Renal cortical epithelial cell (primary cell): ENCODE measurements around the gene VAPA. TPM values are rescaled to one million over a fixed set of nuclear protein-coding genes. Genes with fewer than 3 reads are reported as not detected.

Source experiments
- DNase-seq: peaks from one replicate; pipeline ENCODE4 v3.0.0-alpha.2; 2011; ENCODE audit warnings: low read depth
- total RNA-seq: library from RNA; depleted of rRNA; stranded (reverse); fragments of >200 nt; gene quantifications from 2 replicates; pipeline ENCODE4 v1.2.3, GENCODE V29; 2014

Gene VAPA
- total RNA-seq, 1 donor from 2014 or later, result 403 TPM

DNA sequence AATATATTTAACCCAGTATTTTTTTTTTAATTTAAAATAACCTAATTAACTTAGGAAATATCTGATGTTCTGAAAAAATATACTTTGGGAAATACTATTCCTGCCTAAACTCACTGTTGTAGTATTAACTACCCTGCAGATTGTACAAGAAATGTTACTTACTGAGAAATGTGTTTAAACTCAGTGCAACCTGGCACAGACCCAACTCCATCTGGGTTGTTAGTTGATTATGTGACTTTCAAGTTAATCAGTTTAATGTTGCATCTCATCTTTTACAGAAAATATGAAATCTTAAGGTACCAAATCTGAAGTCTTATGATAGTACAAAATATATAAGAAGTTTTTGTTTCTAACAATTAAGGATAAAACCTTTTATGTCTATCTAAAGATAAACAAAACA is 27.3 kb downstream of the VAPA start:
- DNase-seq, result no peak

GRCh38 chr18:9941660-9942059 is 27.8 kb downstream of the VAPA start:
- DNase-seq, result no peak

DNA sequence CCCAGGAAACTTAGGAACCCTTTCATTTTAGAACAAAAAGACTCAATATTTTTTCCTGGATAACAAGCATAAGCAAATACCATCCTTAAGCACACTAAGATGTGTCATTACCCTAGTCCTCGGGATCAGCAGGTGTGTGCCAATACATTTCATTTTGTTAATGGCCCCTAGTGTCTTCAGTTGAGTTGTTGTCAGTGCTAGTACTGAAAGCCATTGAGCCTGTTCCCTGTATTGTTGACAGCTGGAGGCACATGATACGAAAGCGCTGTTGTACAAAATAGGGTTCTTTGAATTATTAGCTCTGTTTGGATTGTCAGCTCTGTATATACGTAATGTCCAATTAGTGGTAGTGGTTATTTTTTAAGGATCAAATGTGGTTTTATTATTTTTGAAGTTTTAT is 29.5 kb downstream of the VAPA start:
- DNase-seq, result no peak

- no peak for DNase-seq
These were observed 31.0 kb downstream of the VAPA start for GRCh38 chr18:9944805-9945204.

GRCh38 chr18:9946831-9947230 is 33.0 kb downstream of the VAPA start:
- no peak for DNase-seq

GRCh38 chr18:9947248-9947647 is 33.4 kb downstream of the VAPA start:
- DNase-seq, result no peak

GRCh38 chr18:9949315-9949714 is 35.5 kb downstream of the VAPA start:
- DNase-seq, result no peak

- DNase-seq, result no peak
These were observed 36.0 kb downstream of the VAPA start for GRCh38 chr18:9949861-9950260.

- DNase-seq, result peak; percentile 87
These were observed 36.6 kb downstream of the VAPA start for GRCh38 chr18:9950289-9951016.

- peak; percentile 63 for DNase-seq
These were observed 37.4 kb downstream of the VAPA start for GRCh38 chr18:9951022-9951859.

GRCh38 chr18:9952633-9953416 is 39.0 kb downstream of the VAPA start:
- peak; percentile 96 for DNase-seq

DNA sequence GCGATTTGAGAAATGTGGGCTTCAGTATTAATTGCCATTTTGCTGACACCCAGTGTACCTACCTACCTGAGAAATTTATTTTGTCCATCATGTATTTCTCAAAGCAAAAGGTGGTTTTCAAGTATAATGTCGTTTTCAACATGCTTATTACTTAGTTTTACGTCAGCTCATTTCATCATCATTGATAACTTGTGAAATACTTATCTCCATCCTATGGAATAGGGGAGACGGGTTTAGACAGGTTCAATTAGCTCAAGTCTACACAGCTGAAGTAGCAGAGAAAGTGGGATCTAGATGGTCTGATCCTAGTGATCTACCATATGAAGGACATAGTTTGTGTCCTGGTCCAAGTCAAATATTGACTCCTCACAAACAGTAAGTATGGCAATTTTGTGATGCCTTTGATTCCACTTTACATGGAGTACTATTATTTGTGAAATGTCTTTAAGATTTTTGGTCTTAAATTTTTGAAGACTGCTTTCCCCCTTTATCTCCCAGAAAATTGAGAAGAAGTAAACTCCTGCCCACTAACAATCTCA is 45.1 kb downstream of the VAPA start:
- DNase-seq, result no peak

GRCh38 chr18:9959564-9959963 is 45.7 kb downstream of the VAPA start:
- DNase-seq, result no peak

- no peak for DNase-seq
These were observed 46.6 kb downstream of the VAPA start for GRCh38 chr18:9960258-9960904.

DNA sequence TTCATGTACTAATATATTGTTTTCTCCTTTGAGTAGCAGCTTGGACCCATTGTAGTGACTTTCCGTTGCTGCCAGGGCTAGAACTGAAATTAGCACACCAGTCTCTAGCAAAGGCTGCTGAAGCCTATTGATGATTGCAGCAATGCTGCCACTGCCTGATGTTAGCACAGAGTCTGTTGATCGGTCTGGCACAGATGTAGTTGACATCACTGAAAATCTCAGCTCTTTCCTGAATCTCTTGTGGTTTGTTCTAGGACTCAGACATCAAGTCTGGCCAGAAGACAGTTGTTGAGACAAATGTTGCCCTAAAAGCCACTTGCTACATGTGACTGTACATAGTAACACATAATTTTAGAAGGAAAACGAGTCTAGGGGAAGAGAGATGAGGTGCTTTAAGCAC is 47.2 kb downstream of the VAPA start:
- DNase-seq, result no peak

DNA sequence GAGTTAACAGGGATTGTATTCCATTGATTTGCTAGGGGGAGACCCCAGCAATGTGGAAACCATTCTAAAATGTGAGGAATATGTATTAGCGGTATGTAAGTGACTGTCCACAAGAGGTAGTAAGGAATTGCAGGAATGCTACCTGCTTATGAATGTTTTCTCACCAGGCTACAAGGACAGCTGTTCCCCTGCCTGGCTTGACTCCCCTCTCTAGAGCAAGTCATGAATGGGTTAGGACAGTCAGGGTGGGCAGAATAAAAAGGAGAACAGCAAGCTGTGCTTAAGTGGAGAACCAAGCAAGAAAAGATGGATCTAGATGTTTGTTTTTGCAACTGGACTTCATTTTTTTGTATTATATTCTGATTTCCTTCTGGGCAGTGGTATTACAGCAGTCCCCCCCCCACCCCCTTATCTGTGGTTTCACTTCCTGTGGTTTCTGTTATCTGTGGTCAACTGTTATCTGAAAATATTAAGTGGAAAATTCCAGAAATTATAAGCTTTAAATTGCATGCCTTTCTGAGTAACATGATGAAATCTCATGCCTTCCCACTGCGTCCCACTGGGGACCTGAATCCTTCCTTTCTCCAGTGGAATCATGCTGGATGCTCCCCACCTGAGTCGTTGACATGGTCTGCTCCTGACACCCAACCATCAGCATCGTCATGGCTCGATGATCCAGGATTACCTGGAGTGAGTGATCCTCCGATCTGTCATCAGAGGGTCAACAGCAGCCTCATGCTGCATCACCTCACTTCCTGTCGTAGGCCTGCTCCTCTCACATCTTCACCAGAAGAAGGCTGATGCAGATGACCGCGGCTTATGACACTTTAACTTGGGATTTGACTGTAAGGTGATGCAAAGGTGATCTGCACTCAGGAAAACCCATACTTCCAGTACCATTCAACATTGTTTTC is 52.2 kb downstream of the VAPA start:
- no peak for DNase-seq

DNA sequence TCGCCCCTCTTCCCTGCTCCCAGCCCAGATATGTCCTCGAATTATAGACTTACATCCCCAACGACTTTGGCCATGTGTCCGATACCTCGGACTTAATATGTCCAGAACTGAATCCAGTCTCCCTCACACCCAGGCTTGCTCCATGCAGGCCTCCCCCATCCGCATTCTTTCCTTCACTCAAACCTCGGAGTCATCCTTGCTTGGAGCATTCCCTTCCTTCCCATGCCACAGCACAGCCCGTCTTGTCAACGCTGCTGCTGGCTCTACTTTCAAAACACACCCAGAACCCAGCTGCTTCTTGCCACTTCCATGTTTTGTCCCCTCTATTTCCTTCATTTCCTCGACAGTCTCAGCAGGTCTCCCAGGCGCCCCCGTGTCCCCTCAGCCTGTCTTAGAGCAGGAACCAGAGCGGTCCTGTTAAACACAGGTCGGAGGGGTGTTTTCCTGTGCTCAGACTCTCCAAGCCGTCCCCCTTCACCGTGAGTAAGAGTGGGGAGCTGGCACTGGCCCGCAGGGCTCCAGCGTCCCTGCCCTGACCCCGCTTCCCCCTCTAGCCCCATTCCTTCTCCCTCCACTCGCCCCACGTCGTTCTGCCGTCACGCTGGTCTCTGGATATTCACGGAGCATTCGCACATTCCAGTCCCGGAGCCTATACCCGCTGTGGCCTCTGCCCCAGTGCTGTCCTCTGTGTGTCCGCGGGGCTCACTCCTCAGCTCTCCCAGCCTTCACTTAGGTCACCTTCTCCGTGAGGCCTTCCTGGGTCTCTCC is 54.4 kb downstream of the VAPA start:
- no peak for DNase-seq

GRCh38 chr18:9969247-9969646 is 55.4 kb downstream of the VAPA start:
- DNase-seq, result no peak

- peak; percentile 78 for DNase-seq
These were observed 57.6 kb downstream of the VAPA start for GRCh38 chr18:9971313-9971920.
